Stimulated activated CD4-positive, alpha-beta T cell treated with anti-CD3 and anti-CD28 coated beads, Interleukin-12 subunit alpha, Interleukin-12 subunit beta, amount 100 ng/mL, for 48 hours (primary cell): ENCODE results near the gene MEF2C.

Source experiments
- DNase-seq, 3 donors: peaks; one replicate each; pipeline ENCODE4 v3.0.0-alpha.2; 2020; ENCODE audit warnings: low read depth in 2 of 3, low spot score in 1 of 3

The MEF2C gene

GRCh38 chr5:88677376-88677895 lies 205.5 kb downstream of the MEF2C start:
- DNase-seq: no peak

- DNase-seq: no peak
Observed at GRCh38 chr5:88676637-88677375, 206.2 kb downstream of the MEF2C start.

GRCh38 chr5:88675708-88676636 lies 207.0 kb downstream of the MEF2C start:
- DNase-seq: no peak

- no peak for DNase-seq
Observed at GRCh38 chr5:88675168-88675707, 207.7 kb downstream of the MEF2C start.

- no peak for DNase-seq
Observed at GRCh38 chr5:88674356-88675167, 208.4 kb downstream of the MEF2C start.

GRCh38 chr5:88673253-88674105 lies 209.5 kb downstream of the MEF2C start:
- no peak for DNase-seq

GRCh38 chr5:88672644-88673252 lies 210.2 kb downstream of the MEF2C start:
- DNase-seq: no peak

GRCh38 chr5:88671505-88672499 lies 211.2 kb downstream of the MEF2C start:
- DNase-seq: no peak

GRCh38 chr5:88671106-88671504 lies 211.9 kb downstream of the MEF2C start:
- DNase-seq: no peak

- DNase-seq: no peak
Observed at GRCh38 chr5:88670461-88670860, 212.5 kb downstream of the MEF2C start.

- DNase-seq: no peak
Observed at GRCh38 chr5:88669371-88670050, 213.5 kb downstream of the MEF2C start.

GRCh38 chr5:88667496-88668201 lies 215.3 kb downstream of the MEF2C start:
- DNase-seq: no peak
